ENCODE results near the gene CPSF7. TPM values are rescaled to one million over a fixed set of nuclear protein-coding genes. Genes with fewer than 3 reads are reported as not detected.

Gene CPSF7
- total RNA-seq, 1 donor from 2014 or later = 112 TPM

GRCh38 chr11:61460986-61461385 is 31.2 kb upstream of the CPSF7 start:
- no peak for TF ChIP-seq CTCF (IDR thresholded peaks at IDR 0.05; ENCODE audit: unreplicated experiment)
- no peaks in the 10 kb centered on the region for H3K27me3 Mint-ChIP-seq (ENCODE audit: low read depth)

GRCh38 chr11:61460474-61460881 is 30.7 kb upstream of the CPSF7 start:
- H3K4me3 Mint-ChIP-seq = no peak overlapping the region
- H3K27ac Mint-ChIP-seq = no peak overlapping the region
- H3K4me1 Mint-ChIP-seq = no peaks in the 10 kb centered on the region
- H3K27me3 Mint-ChIP-seq (ENCODE audit: low read depth) = no peaks in the 10 kb centered on the region
- no peaks in the 10 kb centered on the region for H3K9me3 Mint-ChIP-seq
- H3K36me3 Mint-ChIP-seq = peaks cover 16% of the 10 kb centered on the region
- no peak for DNase-seq (ENCODE audit: low spot score in 2 of 2, unreplicated experiment in 2 of 2)
- no peak for TF ChIP-seq CTCF (IDR thresholded peaks at IDR 0.05; ENCODE audit: unreplicated experiment)

More at GRCh38 chr11:61460986-61461385, 31.2 kb upstream of the CPSF7 start:
- H3K36me3 Mint-ChIP-seq = peaks cover 14% of the 10 kb centered on the region
- H3K4me1 Mint-ChIP-seq = no peaks in the 10 kb centered on the region
- DNase-seq (ENCODE audit: low spot score in 2 of 2, unreplicated experiment in 2 of 2) = no peak
- H3K27ac Mint-ChIP-seq = peak overlapping the region; percentile 6
- no peaks in the 10 kb centered on the region for H3K9me3 Mint-ChIP-seq
- H3K4me3 Mint-ChIP-seq = no peak overlapping the region

- peaks cover 20% of the 10 kb centered on the region for H3K36me3 Mint-ChIP-seq
- TF ChIP-seq CTCF (IDR thresholded peaks at IDR 0.05; ENCODE audit: unreplicated experiment) = no peak
- H3K4me3 Mint-ChIP-seq = no peak overlapping the region
- no peaks in the 10 kb centered on the region for H3K9me3 Mint-ChIP-seq
- no peak overlapping the region for H3K27ac Mint-ChIP-seq
- no peaks in the 10 kb centered on the region for H3K4me1 Mint-ChIP-seq
- no peak for DNase-seq (ENCODE audit: low spot score in 2 of 2, unreplicated experiment in 2 of 2)
- no peaks in the 10 kb centered on the region for H3K27me3 Mint-ChIP-seq (ENCODE audit: low read depth)
Measured at GRCh38 chr11:61454520-61454919, 24.7 kb upstream of the CPSF7 start.

GRCh38 chr11:61453695-61454094 is 23.9 kb upstream of the CPSF7 start:
- Mint-ChIP-seq H3K9me3 (no peaks in the 10 kb centered on the region), H3K4me3 (no peak overlapping the region), H3K4me1 (no peaks in the 10 kb centered on the region), H3K36me3 (peaks cover 22% of the 10 kb centered on the region), H3K27me3 (ENCODE audit: low read depth) (no peaks in the 10 kb centered on the region), H3K27ac (peak overlapping the region; percentile 23)
- TF ChIP-seq CTCF (IDR thresholded peaks at IDR 0.05; ENCODE audit: unreplicated experiment) = no peak
- DNase-seq (ENCODE audit: low spot score in 2 of 2, unreplicated experiment in 2 of 2) = no peak

- no peaks in the 10 kb centered on the region for H3K9me3 Mint-ChIP-seq
- no peak overlapping the region for H3K4me3 Mint-ChIP-seq
- DNase-seq (ENCODE audit: low spot score in 2 of 2, unreplicated experiment in 2 of 2) = no peak
- peaks cover 24% of the 10 kb centered on the region for H3K36me3 Mint-ChIP-seq
- H3K4me1 Mint-ChIP-seq = no peaks in the 10 kb centered on the region
- no peaks in the 10 kb centered on the region for H3K27me3 Mint-ChIP-seq (ENCODE audit: low read depth)
- H3K27ac Mint-ChIP-seq = no peak overlapping the region
- no peak for TF ChIP-seq CTCF (IDR thresholded peaks at IDR 0.05; ENCODE audit: unreplicated experiment)
Measured at GRCh38 chr11:61452825-61453224, 23.1 kb upstream of the CPSF7 start.

GRCh38 chr11:61448552-61448927 is 18.8 kb upstream of the CPSF7 start:
- Mint-ChIP-seq H3K27me3 (ENCODE audit: low read depth) (no peaks in the 10 kb centered on the region), H3K36me3 (peaks cover 18% of the 10 kb centered on the region), H3K27ac (no peak overlapping the region), H3K4me3 (no peak overlapping the region), H3K4me1 (no peaks in the 10 kb centered on the region), H3K9me3 (no peaks in the 10 kb centered on the region)
- TF ChIP-seq CTCF (IDR thresholded peaks at IDR 0.05; ENCODE audit: unreplicated experiment) = no peak
- no peak for DNase-seq (ENCODE audit: low spot score in 2 of 2, unreplicated experiment in 2 of 2)

Measured in mesothelial cell of epicardium (in vitro differentiated cells).